ENCODE measurements around the gene FAM170B.
A peak's percentile ranks its signal among the peaks of the same experiment; 100 is the strongest.

FAM170B gene

DNA sequence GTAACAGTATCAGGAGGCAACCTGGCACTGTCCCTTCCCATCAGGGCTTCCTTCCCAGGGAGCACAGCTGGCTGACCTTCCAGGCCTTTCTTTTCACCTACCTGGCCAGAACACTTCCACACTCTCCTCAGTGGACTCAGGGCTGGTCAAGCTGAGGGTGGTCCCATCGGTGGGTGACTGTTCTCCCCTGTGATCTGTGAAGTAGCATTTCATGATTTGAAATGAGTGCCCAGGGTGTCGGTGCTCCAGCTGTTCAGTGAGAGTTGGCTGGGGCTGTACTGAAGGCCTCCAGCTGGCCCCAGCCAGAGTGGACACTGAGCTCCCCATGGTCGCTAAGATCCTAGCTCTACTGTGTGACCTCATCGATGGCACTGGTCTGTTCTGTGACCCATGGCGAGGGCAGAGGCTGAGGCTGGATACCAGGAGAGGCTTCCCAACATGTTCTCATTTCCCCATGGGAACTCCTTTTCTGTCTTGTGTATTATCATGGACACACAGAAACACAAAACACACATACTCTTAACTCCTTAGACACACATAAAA is at the start of gene FAM170B:
TSS of gene FAM170B (minus strand) at position 316 of the 543 bp plus-strand sequence. CDS start at position 213, 103 bp downstream.
- no peak for DNase-seq

DNA sequence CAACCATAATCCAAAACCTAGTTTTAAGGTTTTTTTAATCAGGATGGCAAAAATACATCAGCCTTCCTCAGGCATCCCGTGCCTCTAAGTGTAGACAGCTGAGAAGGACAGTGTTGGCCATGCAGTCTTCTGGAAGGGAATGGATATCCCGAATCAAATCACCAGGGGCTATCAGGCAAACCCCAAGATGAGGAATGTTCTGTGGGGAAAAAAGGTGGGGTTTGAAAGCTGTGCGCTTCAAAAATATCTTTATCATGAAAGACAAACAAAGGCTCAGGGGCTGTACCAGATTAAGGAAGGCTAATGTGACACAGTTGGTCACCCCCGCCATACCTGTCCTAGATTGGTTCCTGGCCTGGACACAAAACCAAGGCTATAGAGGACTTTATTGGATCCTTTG is 49.0 kb upstream of the FAM170B start:
- no peak for DNase-seq

DNA sequence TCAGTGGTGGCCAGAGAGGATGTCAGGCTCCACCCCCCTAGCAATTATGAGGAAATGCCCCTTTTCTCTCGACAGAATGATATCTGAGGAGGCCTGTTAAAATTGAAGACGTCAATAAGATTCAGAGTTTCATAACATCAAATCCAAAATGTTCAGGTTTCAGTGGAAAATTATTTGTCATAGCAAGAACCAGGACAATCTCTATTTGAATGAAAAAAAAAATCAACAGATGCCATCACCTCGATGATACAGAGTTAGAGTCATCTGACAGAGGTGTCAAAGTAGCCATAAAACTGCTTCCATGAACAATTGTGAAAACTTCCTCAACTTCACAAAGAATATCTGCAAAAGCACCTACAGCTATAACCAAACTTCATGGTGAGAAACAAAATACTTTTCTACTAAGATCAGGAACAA is 46.6 kb upstream of the FAM170B start:
- DNase-seq, result no peak

DNA sequence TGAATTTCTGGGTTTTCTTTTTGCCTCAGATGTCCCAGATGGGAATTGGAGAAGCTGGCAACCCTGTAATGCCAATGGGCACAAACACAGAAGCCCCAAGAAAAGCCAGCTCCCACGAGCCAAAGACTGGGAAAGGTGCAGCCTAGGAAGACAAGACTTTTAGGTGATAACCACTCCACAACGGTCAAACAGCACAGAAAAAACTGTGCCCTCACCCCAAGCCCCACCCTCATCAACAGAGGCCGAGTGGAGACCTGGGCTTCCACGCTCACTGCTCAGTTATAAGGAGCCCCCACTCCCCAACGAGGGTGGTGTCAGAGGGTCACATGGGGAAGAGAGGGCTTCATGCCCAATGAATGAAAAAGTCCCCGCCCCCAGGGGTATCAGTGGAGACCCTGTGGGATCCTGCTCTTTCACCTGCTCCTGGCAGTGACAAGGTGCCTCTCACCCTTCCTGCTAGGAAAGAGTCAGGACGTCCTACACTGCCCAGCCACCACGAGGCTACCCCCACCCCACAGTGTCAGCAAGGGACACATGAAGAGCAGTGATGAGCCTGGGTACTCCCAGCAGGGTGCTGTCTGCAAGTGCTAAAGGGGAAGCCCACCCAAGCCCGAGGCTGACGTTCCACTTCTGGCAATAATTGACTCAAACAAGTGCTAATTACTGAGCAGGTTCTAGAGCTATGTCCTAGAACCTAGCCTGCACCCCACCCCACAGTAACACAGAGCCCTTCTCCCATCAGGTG is 46.0 kb upstream of the FAM170B start:
- DNase-seq, result no peak

DNA sequence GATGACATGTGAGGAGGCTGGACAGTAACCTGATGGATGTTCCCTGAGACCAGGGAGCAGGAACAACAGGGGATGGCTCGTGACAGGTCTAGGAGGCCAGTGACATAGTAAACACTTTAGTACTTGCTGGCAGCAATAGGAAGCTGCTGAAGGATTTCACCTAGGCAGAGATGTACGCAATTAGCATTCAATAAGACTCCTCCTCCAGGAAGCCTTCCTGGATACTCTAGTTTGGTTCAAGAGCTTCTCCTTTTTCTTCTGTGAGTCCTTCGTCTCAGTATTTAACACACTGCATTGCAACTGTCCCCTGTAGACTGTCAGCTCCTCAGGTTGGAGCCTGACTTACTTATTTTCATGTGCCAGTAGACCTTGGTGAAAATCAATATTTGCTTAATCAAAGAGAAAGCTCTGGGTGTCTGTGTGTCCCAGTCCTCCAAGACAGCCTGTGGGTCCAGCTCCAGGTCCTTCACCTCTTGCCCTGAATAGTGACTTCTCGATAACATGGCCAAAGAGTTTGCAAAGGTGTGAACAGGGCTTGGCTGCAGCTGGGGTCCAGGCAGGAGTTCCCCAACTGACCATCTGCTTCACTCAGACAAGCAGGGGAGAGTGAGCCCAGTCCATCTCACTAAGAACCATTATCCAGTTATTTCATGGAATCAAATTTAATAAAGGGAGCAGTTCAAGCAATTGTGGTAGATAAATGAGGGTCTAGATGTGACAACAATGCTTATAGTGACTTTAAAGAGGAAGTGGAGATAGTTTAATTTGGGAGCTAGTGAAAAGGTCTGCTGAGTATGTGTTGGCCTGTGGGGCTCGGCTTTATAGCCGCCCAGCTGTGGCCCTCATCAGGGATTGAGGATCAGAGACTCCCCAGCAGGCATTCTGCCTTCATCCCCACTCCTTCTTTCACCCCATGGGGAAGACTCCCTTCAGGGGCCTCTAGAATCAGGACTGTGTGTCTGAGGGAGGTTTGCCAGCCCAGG is 45.0 kb upstream of the FAM170B start:
- no peak for DNase-seq

DNA sequence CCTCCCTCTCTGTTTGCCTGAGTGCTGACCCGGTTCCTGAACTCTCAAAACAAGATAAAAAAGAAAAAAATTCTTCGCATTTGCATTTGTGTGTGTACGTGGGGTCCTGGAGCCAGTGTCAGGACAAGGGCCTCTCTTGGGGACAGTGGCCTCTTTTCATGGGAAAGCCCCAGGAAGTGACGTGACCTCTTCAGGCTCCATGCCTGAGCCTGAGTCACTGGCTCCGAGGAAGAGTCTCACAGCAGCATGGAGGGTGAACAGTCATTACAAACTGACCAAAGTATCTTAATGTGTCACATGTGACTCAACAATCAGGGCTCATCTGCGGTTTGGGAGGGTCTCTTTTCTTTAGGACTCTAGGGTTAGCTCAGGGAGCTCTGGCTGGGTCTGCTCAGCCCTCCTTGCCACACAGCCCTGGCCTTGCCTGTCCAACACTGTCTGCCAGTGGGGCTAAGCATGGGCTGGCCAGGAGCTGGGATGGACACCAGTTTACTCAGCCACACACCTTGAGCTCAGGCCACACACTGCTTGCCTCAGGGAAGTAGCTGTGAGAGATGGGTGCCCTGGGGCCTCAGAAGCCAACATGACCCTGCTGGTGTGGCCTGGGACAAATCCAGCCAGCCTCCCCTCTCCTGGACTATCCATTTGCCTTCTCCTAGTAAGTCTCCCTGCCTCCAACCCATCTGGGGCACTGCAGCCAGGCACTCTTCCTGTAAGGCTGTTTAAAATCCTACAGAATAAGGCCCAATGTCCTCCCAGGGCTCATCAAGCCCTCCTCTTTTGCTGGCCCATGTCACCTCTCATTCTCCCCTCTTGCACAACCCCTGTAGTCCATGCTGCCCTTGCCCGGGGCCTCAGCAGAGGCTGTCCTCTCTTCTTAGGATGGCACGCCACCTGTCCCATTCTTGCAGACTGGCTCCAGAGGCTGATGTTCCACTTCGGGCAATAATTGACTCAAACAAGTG is 43.9 kb upstream of the FAM170B start:
- peak; percentile 21 to 34 for DNase-seq

DNA sequence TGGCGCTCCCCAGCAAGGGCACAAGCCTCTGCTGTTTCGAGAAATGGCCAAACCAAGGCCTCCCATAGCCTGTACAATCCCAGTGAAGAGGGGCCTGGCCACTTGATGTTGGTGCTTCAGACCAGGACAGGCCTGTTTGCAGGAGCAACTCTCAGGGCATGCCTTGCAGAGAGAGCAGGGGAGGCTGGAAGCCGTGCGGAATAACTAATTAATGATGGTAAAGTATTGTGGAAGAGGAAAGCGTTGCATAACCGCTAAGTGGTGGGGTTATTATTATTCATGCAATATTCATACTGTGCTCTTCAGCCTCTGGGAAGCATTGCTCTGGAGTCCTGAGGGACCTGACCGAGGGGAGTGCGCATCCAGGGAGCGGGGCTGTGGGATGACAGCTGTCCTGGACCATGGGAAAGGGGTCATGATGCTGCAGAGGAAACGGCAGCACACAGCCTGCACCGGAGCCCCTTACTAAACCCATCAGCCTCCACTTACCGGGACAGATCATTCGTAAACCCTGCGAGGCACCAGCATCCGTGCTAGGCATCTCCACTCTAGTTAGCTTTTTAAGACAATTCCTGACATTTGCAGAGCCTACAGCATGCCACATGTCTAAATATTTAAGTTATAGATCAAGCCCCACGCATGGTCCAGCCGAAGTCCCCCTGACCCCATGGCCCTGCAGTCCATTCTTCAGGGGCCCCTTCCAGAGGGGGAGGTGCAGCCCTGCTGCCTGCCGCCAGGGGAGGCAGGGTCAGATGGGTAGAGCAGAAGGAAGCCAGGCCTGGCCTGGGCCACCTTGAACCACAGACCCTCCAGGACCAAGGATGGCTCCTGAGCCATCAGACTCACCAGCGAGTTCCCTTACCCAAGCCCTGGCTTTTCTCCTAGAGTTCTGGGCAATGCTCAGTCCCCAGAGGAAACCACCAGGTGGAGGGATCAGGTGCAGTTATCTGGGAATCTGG is 42.8 kb upstream of the FAM170B start:
- no peak for DNase-seq

DNA sequence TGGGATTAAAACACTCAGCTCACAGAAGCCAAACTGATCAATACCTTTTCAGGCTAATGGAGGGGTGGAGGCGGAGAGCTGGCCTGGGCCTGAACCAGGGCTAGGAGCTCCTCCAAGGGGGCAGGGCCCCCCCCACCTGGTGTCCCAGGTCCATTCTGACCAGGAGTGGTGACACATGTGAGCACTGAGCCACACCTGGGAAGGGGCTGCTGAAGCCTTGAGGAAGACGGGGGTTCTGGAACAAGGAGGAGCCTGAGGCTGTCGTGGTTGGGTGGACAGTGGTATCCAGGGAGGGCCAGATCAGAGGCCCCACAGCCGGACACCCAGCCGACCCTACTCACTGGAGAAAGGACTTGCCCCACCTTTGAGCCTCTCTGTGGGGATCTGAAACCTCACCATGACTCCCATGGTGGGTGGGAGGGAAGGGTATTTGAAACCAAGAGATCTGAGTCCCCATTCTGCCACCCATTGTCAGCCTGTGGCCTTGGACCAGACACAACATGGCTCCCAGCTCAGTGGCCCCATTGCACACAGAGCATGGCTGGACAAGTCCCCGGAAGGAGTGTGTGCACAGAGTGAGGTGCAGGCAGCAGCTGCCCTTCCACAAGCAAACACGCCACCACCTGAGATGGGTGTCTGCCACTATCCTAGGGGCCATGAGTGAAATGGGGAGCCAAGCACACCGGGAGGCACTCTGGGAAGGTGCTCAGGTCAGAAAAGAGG is 41.9 kb upstream of the FAM170B start:
- DNase-seq, result no peak

DNA sequence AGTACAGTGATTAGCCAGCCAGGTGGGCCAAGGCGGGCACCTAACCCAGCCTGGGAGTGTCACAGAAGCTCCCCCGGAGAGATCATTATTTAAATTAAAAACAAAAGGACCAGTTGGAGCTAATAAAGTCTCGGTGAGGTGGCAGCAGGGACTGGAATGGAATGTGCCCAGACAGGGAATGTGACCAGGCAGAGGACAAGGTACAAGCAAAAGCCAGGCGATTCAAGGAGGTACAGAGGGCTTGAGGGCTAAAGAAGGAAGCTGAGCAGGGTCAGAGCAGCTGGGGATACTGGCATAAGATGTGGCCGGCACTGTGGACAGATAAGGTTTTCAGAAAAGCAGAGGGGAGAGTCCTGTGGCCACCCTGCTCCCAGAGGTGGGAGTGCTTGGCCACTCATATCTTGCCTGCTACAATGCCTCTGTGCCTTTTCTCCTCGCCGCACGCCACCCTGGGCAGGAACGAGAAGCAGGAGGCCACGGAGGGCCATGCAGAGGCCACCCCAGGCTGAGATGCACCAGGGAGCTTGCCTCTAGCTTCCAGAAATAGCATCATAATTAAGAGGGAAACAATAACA is 41.2 kb upstream of the FAM170B start:
- no peak for DNase-seq

DNA sequence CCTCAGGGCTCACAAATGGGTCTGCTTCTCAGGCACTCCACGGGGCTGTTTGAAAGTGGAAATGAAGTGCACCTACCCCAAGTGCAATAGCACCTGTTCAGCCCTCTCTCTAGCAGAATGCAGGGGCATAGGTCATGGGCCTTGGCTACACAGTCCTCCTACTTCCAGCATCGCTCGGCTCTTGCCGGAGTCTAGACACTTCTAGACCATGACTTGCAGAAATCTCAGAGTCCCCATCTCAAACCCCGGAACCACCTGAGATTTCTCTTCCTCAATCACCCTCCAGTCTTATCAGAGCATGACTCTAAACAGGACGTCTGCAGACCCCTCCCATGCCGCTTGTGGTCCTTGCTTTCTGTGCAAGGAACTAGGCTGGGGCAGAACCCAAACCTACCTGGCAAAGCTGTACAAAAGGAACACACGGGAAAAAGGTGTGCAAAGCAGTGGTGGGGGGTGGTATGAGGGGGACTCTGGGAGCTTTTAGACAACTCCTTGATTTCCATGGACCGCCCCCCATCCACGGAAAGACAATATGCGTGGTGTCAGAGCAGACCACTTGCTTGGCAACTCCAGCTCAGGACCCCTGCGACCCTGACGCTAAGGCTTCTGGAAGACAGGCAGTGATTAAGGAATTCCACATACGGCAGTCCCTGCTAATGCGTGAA is 40.6 kb upstream of the FAM170B start:
- no peak for DNase-seq

DNA sequence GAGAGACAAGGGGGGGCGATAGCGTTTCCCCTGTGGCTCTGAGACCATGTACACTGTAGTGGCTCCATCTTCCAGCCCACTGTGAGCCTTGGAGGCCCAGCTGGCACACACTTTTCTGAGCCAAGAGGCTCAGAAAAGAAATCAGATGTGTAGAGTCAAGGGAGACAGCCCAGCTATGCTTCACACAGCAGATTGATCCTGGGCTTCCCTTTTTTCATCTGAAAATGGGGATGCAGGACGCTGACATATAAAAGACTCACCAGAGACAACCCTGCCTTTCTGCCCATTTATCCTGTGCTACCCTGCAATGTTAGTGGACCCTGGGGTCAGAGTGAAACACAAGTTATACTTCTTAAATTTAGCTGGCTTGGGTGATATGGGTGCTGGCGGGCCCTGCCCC is 40.0 kb upstream of the FAM170B start:
- no peak for DNase-seq

DNA sequence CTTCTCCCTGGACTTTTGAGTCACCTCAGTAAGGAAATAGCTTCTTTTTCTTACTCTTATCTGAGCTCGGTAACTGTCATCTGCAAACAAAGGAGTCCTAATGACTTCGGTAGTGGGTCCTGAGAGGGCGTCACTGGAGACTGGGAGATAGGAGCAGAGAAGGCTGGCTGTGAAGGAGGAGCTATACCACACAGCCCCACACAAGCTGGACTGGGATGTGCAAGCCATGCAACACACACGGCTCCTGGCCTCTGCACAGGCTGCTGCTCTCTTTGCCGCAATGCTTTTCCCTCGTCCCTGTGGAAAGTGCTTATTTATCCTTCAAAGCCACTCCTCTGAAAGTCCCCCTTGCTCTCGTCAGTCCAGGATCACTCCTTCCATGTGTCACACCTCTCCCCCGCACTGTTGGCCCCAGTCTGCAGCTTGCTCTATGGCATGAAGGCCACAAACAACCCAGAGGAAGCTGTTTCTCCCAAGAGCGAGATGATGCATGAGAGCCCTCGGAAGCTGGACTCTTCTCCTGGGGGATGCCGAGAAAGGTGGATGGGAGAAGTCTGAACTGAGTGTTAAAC is 39.5 kb upstream of the FAM170B start:
- no peak for DNase-seq

DNA sequence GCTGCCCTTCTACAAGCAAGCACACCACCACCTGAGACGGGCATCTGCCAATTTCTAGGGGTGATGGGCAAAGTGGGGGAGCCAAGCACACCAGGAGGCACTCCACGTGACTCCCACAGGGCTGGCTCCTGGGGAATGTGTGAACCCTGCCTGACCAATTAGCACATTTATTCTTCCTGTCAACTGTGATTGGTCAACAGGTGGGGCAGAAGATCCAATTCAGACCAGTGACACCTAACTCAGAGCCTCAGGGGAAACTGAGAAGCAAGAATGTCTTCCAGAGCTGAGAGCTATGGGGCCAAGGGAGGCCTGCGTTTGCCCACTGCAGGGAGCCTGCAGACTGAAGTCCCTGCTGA is 38.9 kb upstream of the FAM170B start:
- no peak for DNase-seq

DNA sequence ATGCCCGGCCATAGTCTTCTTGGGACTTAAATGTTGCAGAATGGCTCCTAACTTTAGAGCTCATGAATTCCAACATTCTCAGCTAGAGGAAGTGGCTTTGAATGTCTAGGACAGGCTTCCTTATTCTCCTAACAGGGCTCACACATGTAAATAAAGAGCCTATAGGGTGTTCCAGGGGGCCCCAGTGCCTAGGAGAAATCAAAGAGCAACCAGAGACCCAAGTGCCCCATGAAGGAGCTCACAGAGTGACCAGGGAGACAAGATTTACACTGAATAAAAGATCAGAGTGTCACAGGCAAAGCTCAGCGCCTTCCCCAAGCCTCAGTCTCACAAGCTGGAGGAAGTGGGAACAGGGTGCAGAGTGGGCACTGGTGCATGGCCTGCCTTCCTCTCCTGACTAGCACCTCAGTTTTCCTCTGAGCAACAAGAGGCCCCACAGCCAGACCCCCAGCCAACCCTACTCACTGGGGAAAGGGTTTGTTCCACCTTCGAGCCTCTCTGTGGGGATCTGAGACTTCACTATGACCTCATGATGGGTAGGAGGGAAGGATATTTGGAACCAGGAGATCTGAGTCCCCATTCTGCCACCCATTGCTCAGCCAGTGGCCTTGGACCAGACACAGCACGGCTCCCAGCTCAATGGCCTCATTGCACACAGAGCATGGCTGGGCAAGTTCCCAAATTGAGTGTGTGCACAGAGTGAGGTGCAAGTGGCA is 38.4 kb upstream of the FAM170B start:
- no peak for DNase-seq

DNA sequence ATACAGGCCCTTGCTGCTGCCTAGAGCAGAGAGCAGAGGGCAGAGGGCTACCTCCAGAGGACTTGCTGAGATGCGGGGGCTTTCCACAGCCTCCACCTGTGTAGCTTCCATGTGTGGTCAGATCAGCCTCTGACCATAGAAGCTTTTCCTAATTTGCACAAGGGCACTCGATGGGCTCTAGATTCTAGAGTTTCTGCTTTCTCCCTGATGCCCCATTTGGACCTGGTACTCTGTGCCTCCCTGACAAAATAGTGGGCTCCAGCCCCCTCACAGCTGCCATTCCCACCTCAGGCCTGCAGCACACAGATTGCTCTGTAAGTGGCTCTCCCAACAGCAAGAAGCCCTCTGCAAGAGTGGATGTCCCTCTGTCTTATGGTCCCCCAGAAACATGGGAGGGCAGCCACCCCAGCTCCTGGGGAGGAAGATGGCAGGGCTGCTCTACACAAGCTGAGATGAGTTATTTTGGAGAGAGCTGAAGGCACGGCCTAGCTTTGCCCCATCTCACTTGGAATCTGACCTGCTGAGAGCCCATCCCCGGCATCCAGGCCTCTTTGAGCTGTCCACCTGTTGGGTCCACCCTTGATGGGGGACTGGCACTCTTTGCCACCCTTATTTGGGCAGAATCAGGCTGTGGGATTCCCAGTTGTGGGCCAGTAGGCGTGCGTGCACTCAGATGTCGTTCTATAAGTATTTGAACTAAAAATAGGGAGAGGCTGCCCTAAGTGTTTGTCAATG is 37.7 kb upstream of the FAM170B start:
- DNase-seq, result no peak

DNA sequence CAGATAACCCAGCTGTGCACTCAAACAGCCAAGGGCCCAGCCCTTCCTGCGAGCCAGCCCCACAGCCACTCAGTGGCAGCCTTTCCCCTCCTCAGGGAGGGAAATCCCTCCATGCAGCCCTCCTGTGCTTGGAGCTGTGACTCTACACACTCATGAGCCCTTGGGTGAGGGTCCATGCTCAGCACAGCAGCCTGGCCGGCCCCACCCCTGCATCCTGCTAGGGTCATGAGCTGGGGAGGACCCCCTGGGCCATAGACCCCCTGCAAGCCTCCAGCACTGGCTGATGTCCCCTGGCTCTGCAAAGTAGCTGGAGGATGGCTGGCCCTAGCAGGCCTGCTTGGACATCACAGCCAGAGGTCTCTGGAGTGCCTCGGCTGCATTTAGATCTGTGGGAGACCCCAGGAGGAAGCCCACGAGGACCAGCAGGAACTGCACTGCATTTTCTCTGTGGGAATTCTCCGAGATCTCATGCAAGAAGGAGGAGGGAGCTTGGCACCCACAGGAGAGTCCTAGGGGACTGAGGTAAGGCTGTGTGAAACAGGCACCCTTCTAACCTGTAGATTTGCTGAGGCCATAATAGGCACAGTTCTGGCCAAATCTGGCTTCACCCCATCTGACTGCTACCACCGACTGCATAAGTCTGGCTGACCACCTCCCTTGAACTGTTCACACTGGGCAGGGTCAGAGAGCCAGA is 37.0 kb upstream of the FAM170B start:
- no peak for DNase-seq

DNA sequence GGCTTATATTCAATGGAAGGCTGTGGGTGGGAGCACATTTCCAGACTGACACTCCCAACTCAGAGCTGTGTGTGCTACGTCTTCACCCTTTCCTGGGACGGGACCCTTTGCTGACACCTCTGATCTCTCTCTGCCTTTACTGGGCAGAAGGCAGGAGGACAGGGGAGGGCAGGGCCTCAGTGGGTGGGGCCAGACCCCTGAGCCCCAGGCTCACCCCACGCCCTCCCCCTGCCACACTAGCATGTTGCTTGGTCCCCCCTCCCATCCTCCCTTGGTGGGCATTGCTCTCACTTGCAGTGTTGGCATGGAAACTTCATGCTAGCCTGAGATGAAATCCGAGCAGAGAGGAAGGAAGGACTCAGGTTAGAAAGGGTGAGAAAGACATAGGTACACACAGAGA is 36.0 kb upstream of the FAM170B start:
- no peak for DNase-seq
